SIG-M5 (cell line): ENCODE data around the gene BRAF.
"Not testable (repeated sequence)": the region's sequence is repeated elsewhere in the genome, so short reads cannot be mapped to it uniquely, and the experiment has no call there.

Experiments used
- DNase-seq: peaks from one replicate; lab custom pipeline; 2025; lab: John Stamatoyannopoulos, UW

Gene BRAF

DNA sequence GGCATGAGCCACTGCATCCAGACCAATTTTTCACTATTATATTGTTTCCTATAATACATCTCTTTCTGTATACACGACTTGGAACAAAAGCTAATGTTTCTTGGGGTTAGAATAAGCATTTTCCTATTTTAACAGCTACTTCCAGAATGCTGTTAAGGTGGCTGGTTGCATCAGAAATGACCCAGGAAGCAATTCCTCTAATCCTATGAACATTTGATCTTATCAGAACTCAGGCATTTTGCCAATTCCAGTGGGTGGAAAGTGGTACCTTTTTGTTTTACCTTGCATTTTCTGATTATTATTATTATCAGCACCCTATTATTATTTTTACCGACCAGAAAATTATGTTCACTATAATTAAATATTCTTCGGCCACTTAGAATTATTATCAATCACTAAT is 154.9 kb downstream of the BRAF start:
- DNase-seq = no peak

DNA sequence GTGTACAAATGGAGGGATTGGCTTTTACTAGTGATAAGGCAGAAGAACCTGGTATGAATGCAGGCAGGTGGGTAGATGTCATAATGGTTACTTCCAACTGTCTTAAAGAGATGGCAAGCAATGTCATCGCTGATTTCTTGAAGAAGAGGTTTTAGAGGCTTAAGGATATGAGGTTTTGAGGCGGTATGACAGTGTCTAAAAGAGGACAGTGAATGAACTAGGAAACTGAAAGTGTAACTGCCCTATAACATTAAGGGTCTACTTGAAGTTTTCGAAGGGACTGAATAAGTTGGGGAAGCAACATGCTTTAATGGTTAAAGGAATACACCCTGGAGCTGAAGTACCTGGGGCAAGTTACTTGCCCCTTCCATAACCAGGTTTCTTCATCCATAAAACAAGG is 157.3 kb downstream of the BRAF start:
- no peak for DNase-seq

DNA sequence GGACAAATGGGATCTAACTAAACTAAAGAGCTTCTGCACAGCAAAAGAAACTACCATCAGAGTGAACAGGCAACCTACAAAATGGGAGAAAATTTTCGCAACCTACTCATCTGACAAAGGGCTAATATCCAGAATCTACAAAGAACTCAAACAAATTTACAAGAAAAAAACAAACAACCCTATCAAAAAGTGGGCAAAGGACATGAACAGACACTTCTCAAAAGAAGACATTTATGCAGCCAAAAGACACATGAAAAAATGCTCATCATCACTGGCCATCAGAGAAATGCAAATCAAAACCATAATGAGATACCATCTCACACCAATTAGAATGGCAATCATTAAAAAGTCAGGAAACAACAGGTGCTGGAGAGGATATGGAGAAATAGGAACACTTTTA is 159.3 kb downstream of the BRAF start:
- DNase-seq = not testable (repeated sequence)

DNA sequence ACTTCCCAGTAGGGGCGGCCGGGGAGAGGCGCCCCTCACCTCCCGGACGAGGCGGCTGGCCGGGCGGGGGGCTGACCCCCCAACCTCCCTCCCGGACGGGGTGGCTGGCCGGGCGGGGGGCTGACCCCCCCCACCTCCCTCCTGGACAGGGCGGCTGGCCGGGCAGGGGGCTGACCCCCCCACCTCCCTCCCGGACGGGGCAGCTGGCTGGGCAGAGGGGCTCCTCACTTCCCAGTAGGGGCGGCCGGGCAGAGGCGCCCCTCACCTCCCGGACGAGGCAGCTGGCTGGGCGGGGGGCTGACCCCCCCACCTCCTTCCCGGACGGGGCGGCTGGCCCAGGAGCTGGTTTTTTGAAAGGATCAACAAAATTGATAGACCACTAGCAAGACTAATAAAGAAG is 161.6 kb downstream of the BRAF start:
- not testable (repeated sequence) for DNase-seq

DNA sequence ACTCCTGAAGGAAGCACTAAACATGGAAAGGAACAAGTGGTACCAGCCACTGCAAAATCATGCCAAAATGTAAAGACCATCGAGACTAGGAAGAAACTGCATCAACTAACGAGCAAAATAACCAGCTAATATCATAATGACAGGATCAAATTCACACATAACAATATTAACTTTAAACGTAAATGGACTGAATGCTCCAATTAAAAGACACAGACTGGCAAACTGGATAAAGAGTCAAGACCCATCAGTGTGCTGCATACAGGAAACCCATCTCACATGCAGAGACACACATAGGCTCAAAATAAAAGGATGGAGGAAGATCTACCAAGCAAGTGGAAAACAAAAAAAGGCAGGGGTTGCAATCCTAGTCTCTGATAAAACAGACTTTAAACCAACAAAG is 163.4 kb downstream of the BRAF start:
- DNase-seq = not testable (repeated sequence)

DNA sequence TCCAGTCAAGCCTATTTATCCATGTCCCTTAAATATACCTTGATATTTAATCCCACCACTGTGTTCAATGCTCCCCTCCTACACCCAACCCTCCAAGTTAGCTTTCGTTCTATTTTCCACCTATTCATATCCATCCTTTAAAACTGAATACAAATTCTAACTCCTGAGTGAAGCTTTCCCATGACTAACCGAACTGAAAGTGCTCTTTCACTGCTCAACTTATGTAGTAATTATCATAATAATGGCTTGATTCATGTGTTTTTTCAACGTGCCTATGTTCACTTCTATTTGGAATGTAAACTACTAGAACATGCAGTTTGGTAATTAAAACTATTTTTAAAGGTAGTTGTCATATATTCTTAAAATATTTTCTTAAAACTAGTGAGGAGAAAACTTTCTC is 170.2 kb downstream of the BRAF start:
- no peak for DNase-seq

DNA sequence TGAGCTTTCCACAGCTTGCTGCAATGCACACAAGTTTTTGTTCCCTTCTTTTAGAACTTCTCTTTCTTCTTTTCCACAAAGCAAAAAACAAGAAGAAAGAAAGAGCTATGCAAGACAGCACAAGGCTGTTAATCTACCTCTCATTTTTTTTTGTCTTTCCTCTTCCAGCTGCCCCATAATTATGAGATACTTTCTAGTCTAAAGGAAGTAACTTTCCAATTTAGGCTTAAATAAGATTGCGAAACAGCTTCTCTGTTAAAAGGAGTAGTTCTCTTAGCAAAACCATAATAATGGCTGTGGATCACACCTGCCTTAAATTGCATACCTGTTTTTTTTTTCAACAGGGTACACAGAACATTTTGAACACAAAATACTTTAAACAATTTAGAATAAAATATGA is 172.2 kb downstream of the BRAF start:
- DNase-seq = no peak

DNA sequence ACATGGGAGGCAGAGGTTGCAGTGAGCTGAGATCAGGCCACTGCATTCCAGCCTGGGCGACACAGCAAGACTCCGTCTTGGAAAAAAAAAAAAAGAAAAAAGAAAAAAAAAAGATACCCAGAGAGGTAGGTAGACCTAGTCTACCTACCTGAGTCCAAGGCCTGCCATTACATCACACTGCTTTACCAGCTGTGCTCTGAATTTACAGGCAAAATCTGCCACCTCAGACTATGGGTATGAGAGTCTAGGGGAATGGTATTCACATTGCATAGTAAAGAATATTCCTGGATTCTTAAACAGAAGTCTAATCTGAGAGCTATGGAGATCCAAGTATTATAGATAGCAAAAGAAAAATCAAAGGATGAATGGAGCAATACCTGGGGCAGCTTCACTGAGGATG is 178.0 kb downstream of the BRAF start:
- DNase-seq = no peak

DNA sequence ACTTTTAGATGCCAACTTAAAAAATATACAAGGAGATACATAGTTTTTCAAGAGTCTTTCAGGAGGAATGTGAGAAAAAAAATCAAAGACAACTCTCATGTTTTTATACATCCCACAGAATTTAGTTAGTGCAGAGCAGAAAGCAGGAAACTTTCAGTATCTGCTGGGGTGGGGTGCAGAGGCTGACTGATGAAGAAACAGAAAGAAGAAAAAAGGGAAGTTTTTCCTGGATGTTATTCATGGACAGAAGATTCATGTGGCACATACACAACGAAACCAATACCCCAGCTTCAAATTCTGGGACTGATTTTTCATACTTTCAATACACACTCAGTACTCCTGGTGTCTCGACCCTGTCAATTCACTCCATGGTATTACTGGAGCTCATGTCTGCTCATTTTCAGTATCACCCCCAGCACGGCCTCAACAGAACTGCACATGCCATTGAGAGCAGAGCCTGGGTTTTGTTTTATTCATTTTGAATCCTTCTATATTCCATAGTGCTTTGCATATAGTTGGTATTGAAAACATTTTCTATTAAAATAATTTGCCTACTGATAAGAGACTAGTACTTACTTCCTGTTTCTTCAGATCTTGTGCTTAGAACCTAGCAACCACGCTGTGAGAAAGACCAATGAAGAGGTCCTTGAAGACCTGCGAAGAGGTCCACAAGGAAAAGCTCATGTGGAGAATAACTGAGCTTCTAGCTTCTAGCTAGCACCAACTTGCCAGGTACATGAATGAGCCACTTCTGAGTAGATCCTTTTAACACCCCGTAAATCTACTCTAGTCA is 179.3 kb downstream of the BRAF start:
- DNase-seq = no peak

DNA sequence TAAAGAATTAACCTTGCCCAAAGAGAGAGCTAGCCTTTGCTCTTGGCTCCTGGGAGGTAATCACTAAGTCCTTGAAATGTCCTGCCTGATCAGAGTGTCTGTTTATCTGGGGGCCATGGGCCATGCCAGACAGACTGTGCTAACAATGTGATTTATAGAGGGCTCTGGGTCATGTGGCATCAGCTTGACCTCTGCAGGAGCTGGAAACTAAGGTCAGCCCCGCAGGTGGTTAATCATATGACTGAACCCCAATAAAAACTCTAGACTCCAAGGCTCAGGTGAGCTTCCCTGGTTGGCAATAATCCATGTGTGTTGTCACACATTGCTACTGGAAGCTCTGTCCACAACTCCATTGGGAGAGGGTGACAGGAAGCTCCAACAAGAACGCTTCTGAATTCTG is 180.7 kb downstream of the BRAF start:
- no peak for DNase-seq

DNA sequence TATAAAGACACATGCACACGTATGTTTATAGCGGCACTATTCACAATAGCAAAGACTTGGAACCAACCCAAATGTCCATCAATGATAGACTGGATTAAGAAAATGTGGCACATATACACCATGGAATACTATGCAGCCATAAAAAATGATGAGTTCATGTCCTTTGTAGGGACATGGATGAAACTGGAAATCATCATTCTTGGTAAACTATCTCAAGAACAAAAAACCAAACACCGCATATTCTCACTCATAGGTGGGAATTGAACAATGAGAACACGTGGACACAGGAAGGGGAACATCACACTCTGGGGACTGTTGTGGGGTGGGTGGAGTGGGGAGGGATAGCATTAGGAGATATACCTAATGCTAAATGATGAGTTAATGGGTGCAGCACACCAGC is 181.5 kb downstream of the BRAF start:
- DNase-seq = not testable (repeated sequence)

DNA sequence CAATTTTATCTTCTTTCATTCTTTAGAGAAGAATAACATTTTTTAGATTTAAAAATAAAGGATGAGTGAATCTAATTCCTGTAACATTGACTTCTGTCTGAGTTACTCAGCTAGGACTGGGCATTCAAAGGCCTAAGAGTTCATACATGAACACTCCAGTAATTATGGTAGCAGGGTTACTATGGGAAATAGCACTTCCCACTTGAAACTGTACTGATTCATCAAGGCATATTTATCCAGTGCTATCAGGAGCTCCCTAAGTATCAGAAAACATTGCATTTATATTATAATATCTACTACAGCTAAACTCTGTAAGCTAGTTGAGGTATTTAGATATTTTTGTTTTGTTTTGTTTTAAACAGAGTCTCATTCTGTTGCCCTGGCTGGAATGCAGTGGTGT is 186.4 kb downstream of the BRAF start:
- no peak for DNase-seq

DNA sequence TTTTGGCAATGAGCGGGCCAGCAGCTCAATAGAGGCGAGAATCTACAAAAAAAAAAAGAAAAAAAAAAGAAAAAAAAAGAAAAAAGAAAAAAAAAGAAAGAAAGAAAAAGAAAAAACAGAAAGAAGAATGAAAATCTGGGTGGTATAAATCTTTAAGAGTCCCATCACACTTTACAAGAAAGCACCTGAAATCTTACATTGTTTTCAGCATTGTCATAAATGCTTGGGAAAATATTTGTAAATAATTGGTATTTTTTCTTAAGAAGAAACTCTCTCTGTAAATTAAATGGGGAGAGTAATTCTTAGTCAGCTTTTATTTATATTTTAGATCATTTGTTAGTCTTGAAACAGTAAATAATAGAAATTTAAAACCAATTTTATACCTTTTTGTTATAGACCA is 190.0 kb downstream of the BRAF start:
- DNase-seq = no peak

DNA sequence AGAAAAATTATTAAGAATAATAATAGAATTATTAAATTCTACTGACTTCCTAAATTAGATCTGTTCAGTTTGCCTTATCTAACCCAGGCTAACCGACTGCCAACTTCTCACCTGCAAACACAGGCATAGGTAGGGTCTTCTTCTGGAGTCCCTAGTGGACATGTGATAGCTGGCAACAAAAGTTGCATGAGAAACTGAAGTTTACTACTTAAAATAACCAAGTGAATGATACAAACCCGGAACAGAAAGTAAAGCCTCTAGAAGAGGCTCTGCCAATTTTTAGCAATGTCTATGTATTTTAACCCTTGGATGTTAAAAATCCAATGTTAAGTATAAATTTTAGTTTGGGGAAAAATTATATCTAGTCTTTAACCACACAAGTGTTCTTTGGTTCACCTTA is 190.6 kb downstream of the BRAF start:
- no peak for DNase-seq

DNA sequence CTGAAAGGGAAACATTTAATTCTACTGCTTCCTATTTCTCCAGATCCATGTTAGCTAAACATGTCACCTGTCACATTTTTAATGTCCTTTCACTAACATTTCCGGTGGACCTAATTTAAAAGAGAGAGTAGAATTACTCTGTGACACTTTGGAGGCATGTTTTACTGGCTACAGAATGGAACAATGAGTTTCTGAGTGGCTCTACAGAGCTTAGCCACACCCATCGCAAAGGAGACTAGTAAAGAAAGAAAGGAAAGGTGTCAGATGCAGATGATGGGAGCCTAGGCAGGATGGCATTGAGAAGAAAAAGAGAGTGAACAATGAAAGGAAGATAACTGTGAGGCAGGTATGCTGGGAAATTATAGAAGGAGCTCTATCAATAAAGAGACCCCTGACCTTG is 192.3 kb downstream of the BRAF start:
- no peak for DNase-seq

DNA sequence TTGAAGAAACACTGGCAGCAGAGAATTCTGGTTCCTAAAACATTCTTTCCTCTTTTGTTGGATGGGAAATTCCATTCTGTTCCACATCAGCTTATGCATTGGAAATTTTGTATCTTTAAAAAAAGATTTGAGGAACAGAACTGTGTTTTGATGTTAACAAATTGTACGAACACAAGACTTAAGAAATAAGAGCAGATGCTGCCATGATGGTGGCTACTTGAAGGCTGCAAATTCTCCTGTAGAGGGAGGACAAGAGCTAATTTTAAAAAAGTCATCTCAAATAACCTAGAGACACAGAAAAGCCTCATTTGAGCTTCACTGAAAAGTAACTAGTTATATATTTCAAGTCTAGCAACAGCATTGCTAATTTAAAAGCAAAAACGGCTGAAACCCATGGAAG is 198.4 kb downstream of the BRAF start:
- no peak for DNase-seq

DNA sequence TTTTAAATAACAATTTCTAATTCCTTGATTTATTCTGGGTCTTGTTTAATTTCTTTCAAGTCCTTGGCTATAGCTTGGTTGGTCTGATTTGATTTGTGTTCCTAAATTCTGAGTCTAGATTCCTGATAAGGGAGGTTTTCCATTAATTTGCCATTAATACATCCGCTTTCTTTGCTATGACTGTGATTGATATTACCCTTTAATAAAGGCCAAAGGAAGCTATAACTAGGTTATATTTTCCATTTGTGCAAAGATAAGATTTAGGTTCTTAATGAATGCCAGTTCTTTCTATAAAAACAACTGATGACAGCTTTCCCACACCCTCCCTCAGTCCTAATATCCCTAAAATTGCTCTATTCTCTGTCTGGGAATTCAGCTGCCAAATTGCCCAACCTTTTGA is 200.0 kb downstream of the BRAF start:
- no peak for DNase-seq

DNA sequence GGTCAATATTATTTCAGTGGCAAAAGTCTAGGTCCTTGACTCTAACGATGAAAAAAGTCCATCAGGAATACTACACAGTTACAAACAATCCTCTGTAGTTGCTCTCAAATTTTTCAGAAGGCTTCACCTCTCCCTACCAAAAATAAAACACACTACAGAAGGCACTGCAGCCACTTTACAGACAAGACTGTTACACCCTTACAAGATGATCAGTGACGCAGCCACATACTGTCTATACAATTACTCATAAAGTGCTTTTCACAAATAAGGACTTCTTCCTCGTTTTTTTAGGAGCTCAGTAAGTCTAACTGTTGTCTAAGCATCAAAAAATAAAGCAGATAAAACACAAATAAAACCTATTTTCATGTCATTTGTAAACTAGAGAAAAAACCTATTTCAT is 201.2 kb downstream of the BRAF start:
- DNase-seq = no peak

DNA sequence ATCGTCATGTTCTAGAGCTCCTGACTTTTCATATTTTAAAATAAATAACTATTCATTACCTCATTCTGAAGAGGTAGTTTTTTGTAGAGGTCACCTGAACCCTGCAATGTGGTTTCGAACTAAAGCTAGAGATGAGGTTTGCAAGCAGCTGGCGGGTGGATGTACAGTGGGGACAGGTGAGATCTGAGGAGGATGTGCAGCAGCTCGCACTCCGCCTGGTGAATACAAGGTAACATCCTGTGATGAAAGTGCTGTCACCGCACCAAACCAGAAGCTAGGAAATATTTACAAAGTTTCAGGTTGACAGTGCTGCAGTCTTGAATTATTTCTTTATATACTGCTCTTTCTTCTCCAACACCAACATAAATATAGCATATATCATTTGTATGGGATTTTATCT is 201.7 kb downstream of the BRAF start:
- no peak for DNase-seq

DNA sequence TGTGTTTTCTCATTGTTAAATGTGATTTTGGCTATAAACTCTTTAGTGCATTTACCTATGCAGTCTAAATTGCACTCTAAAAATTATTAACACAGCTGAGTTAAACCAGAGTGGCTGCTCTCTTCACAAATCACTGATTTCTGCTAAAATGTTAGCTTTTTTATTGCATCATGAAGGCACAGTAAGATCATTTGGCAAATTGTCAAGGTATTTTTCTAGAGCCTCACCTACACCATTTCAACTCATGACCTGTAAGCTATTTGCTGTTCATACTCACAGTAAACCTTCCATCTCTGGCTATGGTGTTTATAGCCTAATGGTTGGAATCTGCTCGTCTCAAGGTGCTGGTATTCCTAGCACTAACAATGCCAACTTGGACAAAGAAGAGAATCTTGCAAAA is 202.5 kb downstream of the BRAF start:
- DNase-seq = no peak

DNA sequence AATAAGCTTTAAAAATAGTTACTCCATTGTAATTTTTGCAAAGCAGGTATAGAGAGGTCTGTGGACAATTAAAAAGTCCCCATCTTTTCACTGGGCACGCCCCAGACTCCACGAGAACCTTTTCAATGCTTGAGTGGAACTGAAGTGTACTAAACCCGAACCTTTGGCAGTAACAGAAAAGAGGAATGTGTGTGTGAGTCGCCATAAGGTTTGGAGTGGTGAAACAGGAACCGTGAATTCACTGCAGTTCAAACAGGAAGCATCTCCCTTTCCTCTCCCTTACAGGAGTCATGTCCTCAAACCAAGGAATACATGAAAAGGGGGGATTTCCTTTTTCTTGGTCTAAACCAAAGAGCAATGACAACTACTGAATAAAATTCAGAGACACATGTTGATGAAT is 205.0 kb downstream of the BRAF start:
- no peak for DNase-seq

DNA sequence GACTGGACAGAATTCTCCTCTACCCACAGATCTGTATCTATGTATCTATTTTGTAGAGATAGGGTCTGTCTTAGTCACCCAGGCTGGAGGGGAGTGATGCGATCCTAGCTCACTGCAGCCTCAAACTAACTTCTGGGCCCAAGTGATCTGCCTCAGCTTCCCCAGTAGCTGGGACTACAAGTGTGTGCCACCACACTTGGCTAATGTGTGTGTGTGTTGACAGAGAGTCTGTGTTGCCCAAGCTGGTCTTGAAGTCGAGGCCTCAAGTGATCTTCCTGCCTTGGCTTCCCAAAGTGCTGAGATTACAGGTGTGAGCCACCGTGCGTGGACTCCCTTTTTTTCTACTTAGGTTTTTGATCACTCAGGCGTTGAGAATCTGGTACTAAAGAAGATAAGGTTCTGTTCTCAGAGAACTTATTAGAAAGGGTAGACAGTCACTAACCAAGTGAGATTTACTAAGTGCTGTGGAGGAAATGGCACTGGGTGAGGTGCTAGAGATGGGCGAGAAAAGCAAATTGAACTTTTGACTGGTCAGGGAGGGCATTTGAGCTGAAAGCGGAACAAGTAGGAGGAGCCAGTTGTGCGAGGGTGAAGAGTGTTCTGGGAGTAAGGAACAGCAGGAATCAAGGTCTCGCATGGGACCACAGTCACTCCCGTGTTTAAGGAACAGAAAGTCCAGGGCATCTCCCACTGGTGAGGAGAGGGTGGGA is 210.2 kb downstream of the BRAF start:
- no peak for DNase-seq

DNA sequence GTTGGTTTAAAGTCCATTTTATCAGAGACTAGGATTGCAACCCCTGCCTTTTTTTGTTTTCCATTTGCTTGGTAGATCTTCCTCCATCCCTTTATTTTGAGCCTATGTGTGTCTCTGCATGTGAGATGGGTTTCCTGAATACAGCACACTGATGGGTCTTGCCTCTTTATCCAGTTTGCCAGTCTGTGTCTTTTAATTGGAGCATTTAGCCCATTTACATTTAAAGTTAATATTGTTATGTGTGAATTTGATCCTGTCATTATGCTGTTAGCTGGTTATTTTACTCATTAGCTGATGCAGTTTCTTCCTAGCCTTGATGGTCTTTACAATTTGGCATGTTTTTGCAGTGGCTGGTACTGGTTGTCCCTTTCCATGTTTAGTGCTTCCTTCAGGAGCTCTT is 212.3 kb downstream of the BRAF start:
- not testable (repeated sequence) for DNase-seq

DNA sequence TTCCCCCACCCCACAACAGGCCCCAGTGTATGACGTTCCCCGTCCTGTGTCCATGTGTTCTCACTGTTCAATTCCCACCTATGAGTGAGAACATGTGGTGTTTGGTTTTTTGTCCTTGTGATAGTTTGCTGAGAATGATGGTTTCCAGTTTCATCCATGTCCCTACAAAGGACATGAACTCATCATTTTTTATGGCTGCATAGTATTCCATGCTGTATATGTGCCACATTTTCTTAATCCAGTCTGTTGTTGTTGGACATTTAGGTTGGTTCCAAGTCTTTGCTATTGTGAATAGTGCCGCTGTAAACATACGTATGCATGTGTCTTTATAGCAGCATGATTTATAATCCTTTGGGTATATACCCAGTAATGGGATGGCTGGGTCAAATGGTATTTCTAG is 216.0 kb downstream of the BRAF start:
- not testable (repeated sequence) for DNase-seq
